ENCODE measurements around the gene IFNL3.
"Not testable (repeated sequence)": the region's sequence is repeated elsewhere in the genome, so short reads cannot be mapped to it uniquely, and the experiment has no call there.

Gene IFNL3

GRCh38 chr19:39252458-39252857, 7.7 kb upstream of the IFNL3 start:
- DNase-seq = no peak

DNA sequence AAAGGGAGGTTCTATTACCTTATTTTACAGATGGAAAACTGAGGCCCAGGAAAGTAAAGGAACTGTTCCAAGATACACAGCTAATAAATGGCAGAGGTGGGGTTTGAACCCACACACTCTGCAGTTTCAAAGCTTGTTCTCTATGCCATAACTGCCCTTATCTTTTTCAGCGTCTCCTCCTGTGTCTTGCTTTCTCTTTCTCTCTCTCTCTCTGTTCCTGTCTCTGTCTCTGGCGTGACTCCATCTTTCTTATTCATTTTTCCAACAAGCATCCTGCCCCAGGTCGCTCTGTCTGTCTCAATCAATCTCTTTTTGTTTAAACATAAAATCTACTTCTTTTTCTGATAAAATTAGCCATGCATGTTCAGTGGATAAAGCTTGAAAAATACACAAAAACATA, 7.0 kb upstream of the IFNL3 start:
- DNase-seq = no peak

DNA sequence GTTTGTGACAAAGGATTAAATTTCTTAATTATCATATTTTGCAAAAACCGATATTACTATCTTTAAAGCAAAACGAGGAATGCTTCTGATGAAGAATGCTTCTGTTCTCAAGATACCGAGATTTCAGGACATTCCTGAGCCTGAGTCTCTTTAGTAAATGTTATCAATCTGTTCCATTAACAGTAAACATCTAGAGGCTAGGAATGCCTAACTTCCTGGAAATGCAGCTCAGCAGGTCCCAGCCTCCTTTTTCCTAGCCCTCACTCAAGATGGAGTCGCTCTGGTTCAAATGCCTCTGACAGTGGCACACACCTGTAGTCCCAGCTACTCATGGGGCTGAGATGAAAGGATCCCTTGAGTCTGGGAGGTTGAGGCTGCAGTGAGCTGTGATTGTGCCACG, 6.3 kb upstream of the IFNL3 start:
- DNase-seq = no peak

DNA sequence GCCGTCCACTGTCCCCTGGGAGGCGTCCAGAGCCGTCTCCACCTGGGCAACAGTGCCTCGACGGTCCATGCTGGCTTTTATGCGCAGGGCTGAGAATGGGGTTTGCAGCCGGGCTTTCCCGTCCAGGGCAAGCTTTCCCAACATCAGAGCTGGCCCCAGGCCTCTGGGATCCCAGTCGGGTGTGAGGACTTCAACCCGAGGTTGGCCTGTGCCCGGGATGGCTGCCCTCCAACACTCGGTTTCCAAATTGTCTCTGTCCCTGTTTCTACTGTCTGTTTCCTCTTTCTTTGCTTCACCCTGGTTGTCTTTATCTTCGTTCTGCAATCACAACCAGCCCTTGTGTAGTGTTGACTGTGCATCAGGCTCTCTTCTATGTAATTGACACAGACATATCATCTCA, 4.0 kb upstream of the IFNL3 start, which contains the start of gene IFNL4:
TSS of gene IFNL4 (minus strand) at position 51 of the 400 bp plus-strand sequence.
- DNase-seq = no peak

DNA sequence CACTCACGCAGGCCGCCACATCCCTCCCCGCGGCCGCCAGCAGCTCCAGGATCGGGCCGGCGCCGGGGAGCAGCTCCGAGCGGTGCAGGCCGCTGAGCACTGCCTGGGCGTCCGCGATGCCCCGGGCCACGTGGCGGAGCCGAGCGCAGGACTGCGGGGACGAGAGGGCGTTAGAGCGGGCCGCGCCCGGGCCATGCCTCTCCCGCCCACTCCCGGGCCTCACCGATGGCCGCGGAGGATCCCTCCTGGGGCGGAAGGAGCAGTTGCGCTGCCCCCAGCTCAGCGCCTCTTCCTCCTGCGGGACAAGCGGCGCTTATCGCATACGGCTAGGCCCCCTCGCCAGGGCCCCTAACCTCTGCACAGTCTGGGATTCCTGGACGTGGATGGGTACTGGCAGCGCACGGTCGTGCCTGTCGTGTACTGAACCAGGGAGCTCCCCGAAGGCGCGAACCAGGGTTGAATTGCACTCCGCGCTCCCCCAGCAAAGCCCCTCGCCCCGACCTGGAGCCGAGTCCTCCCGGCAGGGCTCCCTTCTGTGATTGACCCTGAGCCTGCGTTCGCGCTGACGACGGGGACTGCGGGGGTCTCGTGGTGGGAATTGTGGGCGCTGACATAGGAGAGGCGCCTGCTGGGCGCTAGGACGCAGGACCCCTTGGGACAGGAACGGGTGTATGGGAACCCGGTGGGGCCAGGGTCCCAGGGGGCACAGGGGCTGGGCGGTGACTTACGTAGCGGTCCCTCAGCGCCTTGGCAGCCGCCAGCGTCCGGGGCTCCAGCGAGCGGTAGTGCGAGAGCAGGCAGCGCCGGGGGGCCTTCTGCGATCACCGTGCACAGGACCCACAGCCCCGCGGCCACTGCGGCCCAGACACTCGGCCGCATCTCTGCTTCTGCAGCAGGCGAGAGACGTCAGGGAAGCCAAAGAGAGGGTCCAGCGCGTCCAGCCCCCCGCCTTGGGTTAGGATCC, 3.2 kb upstream of the IFNL3 start:
- DNase-seq = no peak

GRCh38 chr19:39246951-39247669, 2.3 kb upstream of the IFNL3 start:
- peak in 1 of 2 experiments; percentile 47 for DNase-seq

GRCh38 chr19:39245166-39245565, 360 bp upstream of the IFNL3 start:
- DNase-seq = not testable (repeated sequence)

DNA sequence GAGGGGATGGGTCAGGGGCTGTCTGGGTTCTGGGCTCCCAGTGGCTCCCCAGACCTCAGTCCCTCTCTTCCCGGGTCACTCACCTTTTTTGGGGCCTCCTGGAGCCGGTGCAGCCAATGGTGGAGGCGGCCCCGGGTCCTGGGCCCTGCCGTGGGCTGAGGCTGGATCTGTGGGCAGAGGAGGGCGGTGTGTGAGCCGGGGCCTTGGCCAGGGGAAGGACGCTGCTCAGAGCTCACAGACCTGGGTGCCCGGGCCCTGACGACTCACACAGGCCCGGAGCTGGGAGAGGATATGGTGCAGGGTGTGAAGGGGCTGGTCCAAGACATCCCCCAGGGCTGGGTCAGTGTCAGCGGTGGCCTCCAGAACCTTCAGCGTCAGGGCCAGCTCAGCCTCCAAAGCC, 1.1 kb downstream of the IFNL3 start:
- not testable (repeated sequence) for DNase-seq

DNA sequence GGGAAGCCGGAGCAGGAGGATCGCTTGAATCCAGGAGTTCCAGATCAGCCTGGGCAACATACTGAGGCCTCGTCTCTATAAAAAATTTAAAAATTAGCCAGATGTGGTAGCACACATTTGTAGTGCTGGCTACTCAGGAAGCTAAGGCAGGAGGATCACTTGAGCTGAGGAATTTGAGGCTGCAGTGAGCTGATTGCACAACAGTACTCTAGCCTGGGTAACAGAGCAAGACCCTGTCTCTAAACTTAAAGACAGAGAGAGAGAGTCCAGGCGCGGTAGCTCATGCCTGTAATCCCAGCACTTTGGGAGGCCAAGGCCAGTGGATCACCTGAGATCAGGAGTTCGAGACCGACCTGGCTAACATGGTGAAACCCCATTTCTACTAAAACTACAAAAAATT, 4.4 kb downstream of the IFNL3 start:
- no peak for DNase-seq

DNA sequence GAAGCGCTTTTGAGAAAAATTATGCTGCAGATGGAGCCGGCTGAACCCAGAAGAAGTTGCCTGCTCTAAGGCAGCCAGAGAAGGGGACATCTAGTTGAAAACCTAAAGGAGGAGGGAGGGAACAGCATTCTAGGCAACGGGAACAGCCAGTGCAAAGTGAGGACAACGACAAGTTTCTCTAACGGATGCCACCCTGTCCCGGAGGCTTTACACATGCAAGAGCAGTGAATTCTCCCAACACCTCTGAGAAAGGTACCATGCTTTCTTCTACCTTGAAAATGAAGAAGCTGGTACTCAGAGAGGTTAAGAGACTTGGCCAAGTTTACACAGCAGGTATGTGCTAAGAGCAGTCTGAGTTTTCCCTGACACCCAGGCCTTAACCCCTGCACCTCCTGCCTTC, 5.9 kb downstream of the IFNL3 start:
- DNase-seq = no peak

DNA sequence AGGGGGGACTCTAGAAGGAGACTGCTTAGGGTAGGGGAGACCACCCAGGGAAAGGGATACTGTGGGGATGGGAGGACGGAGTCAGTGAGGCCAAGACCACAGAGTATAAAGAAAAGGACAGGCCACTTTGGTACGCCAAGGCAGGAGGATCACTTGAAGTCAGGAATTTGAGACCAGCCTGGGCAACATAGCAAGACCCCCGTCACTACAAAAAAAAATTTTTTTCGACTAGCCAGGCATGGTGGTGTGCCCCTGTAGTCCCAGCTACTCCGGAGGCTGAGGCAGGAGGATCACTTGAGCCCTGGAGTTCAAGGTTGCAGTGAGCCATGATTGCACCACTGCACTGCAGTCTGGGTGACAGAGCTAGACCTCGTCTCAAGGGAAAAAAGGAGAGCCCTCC, 6.6 kb downstream of the IFNL3 start:
- DNase-seq = no peak

DNA sequence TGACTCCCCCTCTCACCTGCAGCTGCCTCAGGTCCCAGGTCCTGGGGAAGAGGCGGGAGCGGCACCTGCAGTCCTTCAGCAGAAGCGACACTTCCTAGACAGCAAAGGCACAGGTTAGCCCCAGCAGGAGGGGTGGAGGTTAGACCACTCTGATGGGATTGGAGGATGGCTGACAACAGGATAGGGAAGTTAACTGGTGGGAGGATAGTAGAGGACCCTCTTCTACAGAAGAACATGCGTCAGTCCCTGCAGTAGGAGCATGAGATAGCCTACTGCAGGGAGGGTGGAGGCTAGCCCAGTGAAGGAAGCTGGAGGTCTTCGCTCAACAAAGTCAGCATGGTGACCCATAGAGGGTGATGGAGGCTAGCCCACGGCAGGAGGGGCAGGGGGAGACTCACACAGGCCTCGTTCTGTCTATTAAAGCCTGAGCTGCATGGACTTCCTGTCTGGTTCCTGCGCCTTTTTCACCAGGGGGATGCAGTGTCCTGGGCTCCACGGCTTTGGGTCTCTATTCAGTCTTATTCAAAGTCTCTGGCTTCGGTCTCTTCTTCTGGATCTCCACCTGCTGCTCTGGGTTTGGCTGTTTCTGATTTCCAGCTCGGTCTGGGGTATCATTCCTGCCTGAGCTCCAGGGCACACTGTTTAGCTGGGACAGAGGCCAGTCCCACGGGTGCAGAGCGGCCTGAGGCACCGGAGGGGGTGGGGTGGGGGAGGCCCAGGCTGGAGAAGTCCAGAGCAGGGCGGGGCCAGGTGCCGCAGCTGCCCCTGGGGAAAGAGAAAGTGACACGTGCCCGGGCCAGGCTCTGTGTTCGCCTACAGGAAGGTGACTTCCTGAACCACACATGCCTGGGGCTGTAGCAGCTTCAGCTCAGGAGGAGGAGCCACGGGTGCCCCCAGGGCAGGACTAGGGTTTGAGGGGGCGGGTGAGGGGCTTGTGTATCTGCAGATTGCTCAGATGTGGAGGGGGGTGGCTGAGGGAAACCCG, 7.3 kb downstream of the IFNL3 start:
- no peak for DNase-seq

GRCh38 chr19:39236527-39236926, 8.3 kb downstream of the IFNL3 start:
- DNase-seq = no peak

DNA sequence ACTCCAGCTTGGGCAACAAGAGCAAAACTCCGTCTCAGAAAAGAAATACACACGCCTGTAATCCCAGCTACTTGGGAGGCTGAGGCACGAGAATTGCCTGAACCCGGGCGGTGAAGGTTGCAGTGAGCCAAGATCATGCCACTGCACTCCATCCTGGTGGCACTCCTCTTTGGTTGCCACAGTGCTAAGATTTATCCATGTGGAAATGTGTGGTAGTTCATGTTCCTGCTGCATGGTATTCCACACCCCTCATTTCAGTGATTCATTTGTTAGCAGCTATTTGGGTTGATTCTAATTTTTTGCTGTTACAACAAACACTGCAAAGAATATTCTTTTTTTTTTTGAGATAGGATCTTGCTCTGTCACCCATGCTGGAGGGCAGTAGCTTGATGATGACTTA, 12.1 kb downstream of the IFNL3 start:
- DNase-seq = no peak

DNA sequence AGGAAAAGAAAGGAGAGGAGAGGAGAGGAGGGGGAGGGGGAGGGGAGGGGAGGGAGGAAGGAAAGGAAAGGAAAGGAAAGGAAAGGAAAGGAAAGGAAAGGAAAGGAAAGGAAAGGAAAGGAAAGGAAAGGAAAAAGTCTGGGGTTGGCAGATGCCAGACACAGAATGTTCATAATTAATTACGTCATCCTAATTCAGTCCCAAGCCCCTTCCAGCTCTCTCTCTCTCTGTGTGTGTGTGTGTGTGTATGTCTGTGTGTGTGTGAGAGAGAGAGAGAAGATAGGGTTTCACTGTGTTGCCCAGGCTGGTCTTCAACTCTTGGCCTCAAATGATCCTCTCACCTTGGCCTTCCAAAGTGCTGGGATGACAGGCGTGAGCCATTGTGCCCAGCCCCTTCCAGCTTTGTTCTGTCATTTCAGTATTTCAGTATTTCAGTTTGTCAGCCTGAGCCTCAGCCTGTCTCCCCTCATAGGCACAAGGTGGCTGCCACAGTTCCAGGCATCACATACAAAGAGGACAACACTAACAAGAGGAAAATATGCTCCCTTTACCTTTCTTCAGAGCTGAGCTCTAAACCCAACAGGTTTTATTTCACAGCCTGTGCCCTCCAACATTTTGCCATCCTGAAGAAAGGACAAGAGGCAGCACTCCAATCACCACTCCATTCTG, 14.6 kb downstream of the IFNL3 start:
- no peak for DNase-seq

- no peak for DNase-seq
These were observed 19.9 kb downstream of the IFNL3 start for GRCh38 chr19:39224910-39225309.

DNA sequence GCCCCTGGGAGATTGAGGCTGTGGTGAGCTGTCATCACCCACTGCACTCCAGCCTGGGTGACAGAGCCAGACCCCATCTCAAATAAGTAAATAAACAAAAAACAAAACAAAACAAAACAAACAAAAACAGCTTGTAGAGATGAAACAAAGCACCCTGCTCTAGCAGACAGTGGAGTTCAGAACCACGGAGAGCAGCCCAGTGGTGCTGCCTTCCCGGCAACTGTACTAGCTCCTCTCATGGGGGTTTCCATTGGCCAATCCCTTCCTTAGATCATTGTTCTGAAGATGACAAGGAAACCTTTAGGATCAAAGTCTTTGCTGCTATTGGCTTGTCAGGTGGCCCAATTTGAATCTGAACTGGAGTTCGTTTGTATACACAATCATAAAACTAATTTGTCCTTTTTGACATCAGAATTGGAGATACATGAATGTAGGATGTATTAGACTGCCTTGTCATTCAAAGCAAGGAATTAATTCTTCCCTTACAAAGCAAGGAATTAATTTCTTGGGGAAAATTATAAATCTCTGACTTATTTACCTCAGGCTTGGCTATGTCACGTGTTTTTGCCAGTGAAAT, 21.0 kb downstream of the IFNL3 start:
- no peak for DNase-seq

DNA sequence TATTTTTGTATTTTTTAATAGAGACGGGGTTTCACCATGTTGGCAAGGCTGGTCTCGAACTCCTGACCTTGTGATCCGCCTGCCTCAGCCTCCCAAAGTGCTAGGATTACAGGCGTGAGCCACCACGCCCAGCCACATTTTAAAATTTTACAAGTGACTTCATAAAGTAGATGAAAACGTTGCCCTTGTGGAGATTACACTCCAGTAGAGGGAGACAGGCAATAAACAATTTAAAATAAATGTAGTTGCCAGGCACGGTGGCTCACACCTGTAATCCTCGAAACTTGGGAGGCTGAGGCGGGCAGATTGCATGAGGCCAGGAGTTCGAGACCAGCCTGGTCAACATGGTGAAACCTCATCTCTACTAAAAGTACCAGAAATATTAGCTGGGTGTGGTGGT, 25.7 kb downstream of the IFNL3 start:
- not testable (repeated sequence) for DNase-seq

GRCh38 chr19:39218230-39219007, 26.4 kb downstream of the IFNL3 start:
- DNase-seq = no peak

- DNase-seq = no peak
These were observed 27.7 kb downstream of the IFNL3 start for GRCh38 chr19:39217094-39217493.

DNA sequence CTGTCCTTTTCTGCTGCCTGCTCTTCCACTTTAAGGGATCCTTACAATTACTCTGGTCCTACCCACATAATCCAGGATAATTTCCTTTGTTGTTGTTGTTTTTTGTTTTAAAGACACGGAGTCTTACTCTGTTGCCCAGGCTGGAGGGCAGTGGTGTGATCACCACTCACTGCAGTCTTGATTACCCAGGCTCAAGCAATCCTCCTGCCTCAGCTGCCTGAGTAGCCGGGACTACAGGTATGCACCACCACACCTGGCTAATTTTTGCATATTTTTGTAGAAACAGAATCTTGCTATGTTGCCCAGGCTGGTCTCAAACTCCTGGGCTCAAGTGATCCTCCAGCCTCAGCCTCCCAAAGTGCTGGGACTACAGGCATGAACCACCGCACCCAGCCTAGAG, 29.5 kb downstream of the IFNL3 start:
- DNase-seq = not testable (repeated sequence)
